PFSK-1 (cell line): ENCODE measurements around the gene HSPA8.

Source experiments
- FOXP2 ChIP-seq: optimal IDR thresholded peaks from 2 replicates; pipeline ENCODE3; 2011; ENCODE audit warnings: borderline replicate concordance, control low read depth, inconsistent platforms; ENCODE audit not compliant: insufficient read depth; ENCODE audit errors: extremely low read length, extremely low read depth
- POLR2AphosphoS5 ChIP-seq: IDR thresholded peaks from 2 replicates; pipeline ENCODE4 v1.6.1; 2012; ENCODE audit warnings: low read depth, mild to moderate bottlenecking, control low read depth, low read length, moderate library complexity
- REST ChIP-seq, 2 experiments: IDR thresholded peaks; 2 replicates each; pipeline versions ENCODE4 v1.6.1 to v1.8.0; 2011 to 2012; ENCODE audit warnings: low read depth in 2 of 2, low read length in 2 of 2, control low read depth in 1 of 2, inconsistent platforms in 1 of 2, mild to moderate bottlenecking in 1 of 2, moderate library complexity in 1 of 2; ENCODE audit not compliant: insufficient read depth in 1 of 2
- SIN3A ChIP-seq: IDR thresholded peaks from 2 replicates; pipeline ENCODE4 v1.6.1; 2012; ENCODE audit warnings: mild to moderate bottlenecking, low read length, moderate library complexity, borderline replicate concordance; ENCODE audit not compliant: insufficient read depth
- TAF1 ChIP-seq: IDR thresholded peaks from 2 replicates; pipeline ENCODE4 v1.6.1; 2012; ENCODE audit warnings: low read length, control low read depth, borderline replicate concordance; ENCODE audit not compliant: insufficient read depth

Gene HSPA8

GRCh38 chr11:123080015-123080414, 18.1 kb upstream of the HSPA8 start:
- TF ChIP-seq REST (IDR thresholded peaks at IDR 0.05; ENCODE audit: insufficient read depth in 1 of 2, low read depth in 2 of 2, low read length in 2 of 2) (no peak), FOXP2 (no peak), TAF1 (no peak), POLR2AphosphoS5 (no peak), SIN3A (no peak)

- TF ChIP-seq SIN3A = no peak
- no peak for TF ChIP-seq REST (IDR thresholded peaks at IDR 0.05; ENCODE audit: insufficient read depth in 1 of 2, low read depth in 2 of 2, low read length in 2 of 2)
- no peak for TF ChIP-seq TAF1
- no peak for TF ChIP-seq FOXP2
- no peak for TF ChIP-seq POLR2AphosphoS5
Measured at GRCh38 chr11:123076484-123076883, 14.5 kb upstream of the HSPA8 start.

- no peak for TF ChIP-seq FOXP2
- TF ChIP-seq SIN3A = no peak
- TF ChIP-seq REST (IDR thresholded peaks at IDR 0.05; ENCODE audit: insufficient read depth in 1 of 2, low read depth in 2 of 2, low read length in 2 of 2) = no peak
- no peak for TF ChIP-seq POLR2AphosphoS5
- TF ChIP-seq TAF1 = no peak
Measured at GRCh38 chr11:123073343-123074057, 11.6 kb upstream of the HSPA8 start.

- no peak for TF ChIP-seq REST (IDR thresholded peaks at IDR 0.05; ENCODE audit: insufficient read depth in 1 of 2, low read depth in 2 of 2, low read length in 2 of 2)
- TF ChIP-seq POLR2AphosphoS5 = no peak
- no peak for TF ChIP-seq FOXP2
Measured at GRCh38 chr11:123072762-123073161, 10.8 kb upstream of the HSPA8 start.

- no peak for TF ChIP-seq SIN3A
- TF ChIP-seq POLR2AphosphoS5 = no peak
- TF ChIP-seq FOXP2 = no peak
- TF ChIP-seq TAF1 = no peak
- TF ChIP-seq REST (IDR thresholded peaks at IDR 0.05; ENCODE audit: insufficient read depth in 1 of 2, low read depth in 2 of 2, low read length in 2 of 2) = no peak
Measured at GRCh38 chr11:123072332-123072761, 10.4 kb upstream of the HSPA8 start.
